Limb (tissue), 2 donors: ENCODE measurements around the gene CCDC178.
"Not testable (repeated sequence)": the region's sequence is repeated elsewhere in the genome, so short reads cannot be mapped to it uniquely, and the experiment has no call there.

Source experiments
- DNase-seq, 2 donors: peaks; one replicate each; pipeline ENCODE4 v3.0.0-alpha.2; 2016; ENCODE audit errors: extremely low spot score in 2 of 2

The CCDC178 gene

GRCh38 chr18:33440060-33441043 is at the start of gene CCDC178:
Gene CCDC178, minus strand, starts transcription at chr18:33440721. Its CDS starts 28,633 bp downstream, at chr18:33412088.
- DNase-seq: peak; percentile 82 to 88

DNA sequence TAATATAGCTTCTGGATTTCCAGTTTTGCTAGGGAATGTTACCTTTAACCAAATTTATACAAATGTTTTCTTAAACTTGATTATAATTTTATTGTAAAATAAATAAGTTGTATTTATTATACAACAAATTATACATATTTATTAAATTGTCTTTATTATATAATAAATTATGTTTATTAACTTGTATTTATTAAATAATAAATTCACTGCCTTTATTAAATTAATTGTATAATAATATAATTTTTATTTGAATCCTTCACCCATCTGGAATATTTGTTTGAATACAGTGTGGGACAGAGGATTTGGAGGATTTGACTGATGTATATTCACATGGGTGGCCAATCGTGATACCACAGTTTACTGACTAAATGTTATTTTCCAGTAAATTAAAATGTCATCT is 43.4 kb upstream of the CCDC178 start:
- no peak for DNase-seq

GRCh38 chr18:33472509-33472908 is 32.0 kb upstream of the CCDC178 start:
- DNase-seq: no peak

- no peak for DNase-seq
Observed at GRCh38 chr18:33470216-33470615, 29.7 kb upstream of the CCDC178 start.

DNA sequence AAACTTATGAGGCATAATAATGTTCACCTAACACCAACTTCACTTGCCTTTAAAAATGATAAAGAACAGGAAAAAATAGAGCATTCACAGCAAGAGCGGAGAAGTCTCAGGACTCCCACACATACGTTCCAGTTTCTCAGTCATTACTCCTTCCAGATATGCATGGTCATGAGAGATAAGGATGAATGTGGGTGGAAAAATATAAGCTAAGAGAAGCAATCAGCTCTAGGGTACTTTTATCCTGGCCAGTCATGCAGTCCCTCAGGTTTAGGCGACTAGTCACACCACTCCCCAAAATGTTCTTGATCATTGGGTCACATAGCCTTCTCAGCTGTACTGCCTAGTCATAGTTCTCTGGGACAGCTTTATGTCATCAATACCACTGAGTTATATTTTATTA is 29.2 kb upstream of the CCDC178 start:
- DNase-seq: no peak

DNA sequence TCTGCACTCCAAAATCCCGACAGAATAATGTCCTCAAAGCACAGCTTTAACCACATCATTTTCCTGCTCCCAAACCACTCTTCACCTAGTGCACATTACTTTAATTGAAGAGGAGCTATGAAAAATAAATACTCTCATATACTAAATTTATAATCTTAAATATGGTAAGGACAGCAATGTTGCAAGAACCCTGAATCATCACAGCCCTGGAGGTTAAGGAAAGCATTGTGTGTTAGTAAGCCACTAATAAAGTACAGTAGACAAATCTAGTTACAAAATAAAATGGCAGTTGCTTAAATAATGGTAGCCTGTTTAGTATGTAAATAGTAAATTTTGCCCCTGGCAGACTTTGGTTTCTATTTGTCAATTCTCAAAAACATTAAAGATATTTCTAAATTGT is 27.0 kb upstream of the CCDC178 start:
- DNase-seq: no peak

- no peak for DNase-seq
Observed at GRCh38 chr18:33466822-33467221, 26.3 kb upstream of the CCDC178 start.

DNA sequence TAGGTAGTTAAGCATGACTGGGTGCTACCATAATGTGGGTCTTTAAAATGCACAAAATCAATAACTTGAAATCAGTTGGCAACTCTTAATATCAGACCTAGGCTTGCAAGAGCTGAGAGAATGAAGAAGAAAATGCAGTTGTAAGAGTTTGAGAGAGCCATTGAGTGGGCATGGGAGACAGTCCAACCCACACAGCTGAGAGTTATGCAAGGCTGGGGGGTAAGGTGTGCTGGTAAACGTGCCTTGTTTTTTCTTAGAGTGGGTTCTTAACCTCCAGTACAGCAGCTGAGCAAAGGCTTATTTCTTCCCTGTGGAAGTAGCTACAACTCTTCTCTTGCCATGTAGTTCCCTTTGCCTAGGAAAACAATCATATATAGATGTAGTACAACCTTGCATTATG is 20.2 kb upstream of the CCDC178 start:
- DNase-seq: no peak

- no peak for DNase-seq
Observed at GRCh38 chr18:33459612-33460011, 19.1 kb upstream of the CCDC178 start.

GRCh38 chr18:33446604-33447003 is 6.1 kb upstream of the CCDC178 start:
- DNase-seq: no peak

DNA sequence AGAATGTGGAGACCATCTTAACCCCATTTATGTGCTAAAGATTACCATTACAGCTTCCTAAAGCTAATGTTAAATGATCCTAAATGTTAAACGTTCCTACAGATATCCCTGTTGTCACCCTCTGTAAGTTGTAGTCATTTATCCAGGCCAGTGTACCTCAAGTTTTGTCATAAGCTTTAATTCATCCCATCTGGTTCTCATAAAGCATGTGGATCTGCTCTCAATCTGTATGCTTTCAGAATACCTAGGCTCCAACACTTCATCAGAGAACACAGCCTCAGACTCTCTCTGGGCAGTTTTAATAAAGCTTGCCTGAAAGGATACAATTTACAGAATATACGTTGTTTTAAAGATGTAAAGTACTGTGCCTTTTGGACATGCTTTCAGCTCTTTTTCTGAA is 4.2 kb upstream of the CCDC178 start:
- DNase-seq: no peak

GRCh38 chr18:33432857-33433256 is 7.7 kb downstream of the CCDC178 start:
- DNase-seq: no peak

- no peak for DNase-seq
Observed at GRCh38 chr18:33427549-33427948, 13.0 kb downstream of the CCDC178 start.

GRCh38 chr18:33424266-33424946 is 16.1 kb downstream of the CCDC178 start:
- no peak for DNase-seq

DNA sequence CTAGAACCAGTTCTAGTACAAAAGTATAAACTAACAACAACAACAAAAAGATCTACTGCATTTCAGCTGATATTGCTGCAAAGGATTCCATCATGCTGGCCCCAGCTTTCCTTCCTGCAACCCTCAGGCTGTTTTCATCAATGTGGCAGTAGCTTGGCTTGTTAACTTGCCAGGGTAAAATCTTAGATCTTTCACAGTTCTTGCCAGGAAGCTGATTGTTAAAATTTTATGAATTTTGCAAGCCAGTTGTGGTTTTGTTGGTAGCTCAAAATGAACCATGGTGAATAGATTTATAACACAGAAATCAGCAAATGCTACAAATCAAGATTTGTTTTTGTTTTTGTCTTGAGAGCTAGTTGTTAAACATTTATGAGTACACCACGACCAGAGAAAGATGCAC is 19.3 kb downstream of the CCDC178 start:
- DNase-seq: no peak

GRCh38 chr18:33404244-33404873 is 36.2 kb downstream of the CCDC178 start:
- DNase-seq: no peak

GRCh38 chr18:33398939-33399338 is 41.6 kb downstream of the CCDC178 start:
- DNase-seq: not testable (repeated sequence)

- no peak for DNase-seq
Observed at GRCh38 chr18:33375829-33376228, 64.7 kb downstream of the CCDC178 start.

DNA sequence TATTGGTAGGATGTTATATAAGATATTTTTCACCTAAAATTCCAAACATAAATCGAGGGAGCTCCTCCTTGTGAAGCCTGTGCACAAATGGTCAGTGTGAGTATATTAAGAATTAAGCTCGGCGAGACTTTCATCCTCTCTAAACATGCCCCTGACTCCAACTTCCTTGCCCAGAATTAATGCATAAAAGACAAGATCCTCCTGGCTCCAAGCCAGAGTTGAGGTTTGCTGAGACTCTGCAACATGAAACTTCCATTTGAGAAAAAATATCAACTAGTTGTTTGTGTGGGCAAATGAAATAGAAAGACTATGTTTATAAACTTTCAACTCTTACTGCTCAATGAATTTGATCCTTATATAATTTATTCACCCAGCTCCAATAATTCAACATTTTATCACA is 68.1 kb downstream of the CCDC178 start:
- DNase-seq: no peak

DNA sequence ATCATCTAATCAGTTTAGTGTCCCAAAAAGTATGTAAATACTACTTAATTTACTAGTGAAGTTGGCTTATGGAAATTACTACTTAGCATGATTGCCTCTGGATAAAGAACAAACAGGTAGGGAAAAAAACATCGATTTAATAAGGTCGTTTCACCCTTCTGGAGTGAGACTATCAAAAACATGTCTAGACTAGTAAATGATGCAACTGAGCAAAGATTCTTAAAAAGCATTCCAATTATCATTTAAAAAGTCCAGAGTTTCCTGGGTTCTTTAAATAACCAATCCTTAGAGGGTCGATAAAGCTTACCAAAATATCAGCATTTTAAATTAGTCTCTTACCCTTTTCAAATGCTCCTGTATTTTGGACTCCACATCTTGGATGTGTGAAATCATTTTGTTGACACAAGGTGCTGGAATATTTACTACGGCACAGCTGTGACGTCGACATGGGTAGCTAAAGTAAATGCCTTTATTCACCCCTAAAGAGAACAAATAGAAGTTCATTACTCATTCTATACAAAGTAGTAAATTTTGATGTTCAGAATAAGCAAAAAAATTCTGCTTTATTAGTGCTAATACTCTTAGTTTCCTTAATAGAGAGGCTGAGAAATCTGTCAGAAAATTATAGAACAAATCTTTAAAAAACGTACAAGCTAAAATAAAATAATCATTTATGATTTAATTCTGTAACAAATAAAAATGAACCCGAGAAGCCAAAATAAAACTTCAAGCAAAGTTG is 70.6 kb downstream of the CCDC178 start:
- DNase-seq: no peak

- DNase-seq: no peak
Observed at GRCh38 chr18:33356735-33357134, 83.8 kb downstream of the CCDC178 start.
